Activated naive CD8-positive, alpha-beta T cell treated with anti-CD3 and anti-CD28 coated beads, Interleukin-2, amount 10 ng/mL, durations not matched to agents 7 days and 5 days (primary cell): ENCODE data around the gene PTPRZ1. TPM values are rescaled to one million over a fixed set of nuclear protein-coding genes. Genes with fewer than 3 reads are reported as not detected.

Experiments used
- ATAC-seq: fragments of 150-1000 bp; cut with Tn5 transposase; one replicate; pipeline ENCODE4 v1.10.0; 2021; ENCODE audit warnings: low read depth, moderate library complexity
- POLR2A ChIA-PET: fragments of 350-600 bp; sonication (Branson Sonifier 250); formaldehyde crosslinking; loops from one replicate; lab custom pipeline; 2021; ENCODE audit warnings: antibody characterized with exemption; lab: Charles Lee
- DNase-seq: peaks from one replicate; pipeline ENCODE4 v3.0.0; 2021
- H3K27ac Mint-ChIP-seq: one replicate; pipeline ENCODE4 v1.8.0; 2022; ENCODE audit warnings: mild to moderate bottlenecking, mixed read lengths
- H3K27me3 Mint-ChIP-seq: one replicate; pipeline ENCODE4 v1.8.0; 2022; ENCODE audit warnings: mild to moderate bottlenecking, moderate library complexity, mixed read lengths
- H3K36me3 Mint-ChIP-seq: one replicate; pipeline ENCODE4 v1.8.0; 2021; ENCODE audit warnings: mild to moderate bottlenecking, mixed read lengths
- H3K4me1 Mint-ChIP-seq: one replicate; pipeline ENCODE4 v1.8.0; 2021; ENCODE audit warnings: mixed read lengths
- H3K4me3 Mint-ChIP-seq: one replicate; pipeline ENCODE4 v1.8.0; 2022; ENCODE audit warnings: mild to moderate bottlenecking, moderate library complexity, mixed read lengths
- H3K9me3 Mint-ChIP-seq: one replicate; pipeline ENCODE4 v1.8.0; 2021; ENCODE audit warnings: mixed read lengths
- total RNA-seq, 2 experiments: library from RNA; stranded (reverse); gene quantifications; one replicate each; pipeline ENCODE4 v1.2.3, GENCODE V29; 2021

The PTPRZ1 gene
- total RNA-seq, 2 experiments from 2014 or later: not detected

DNA sequence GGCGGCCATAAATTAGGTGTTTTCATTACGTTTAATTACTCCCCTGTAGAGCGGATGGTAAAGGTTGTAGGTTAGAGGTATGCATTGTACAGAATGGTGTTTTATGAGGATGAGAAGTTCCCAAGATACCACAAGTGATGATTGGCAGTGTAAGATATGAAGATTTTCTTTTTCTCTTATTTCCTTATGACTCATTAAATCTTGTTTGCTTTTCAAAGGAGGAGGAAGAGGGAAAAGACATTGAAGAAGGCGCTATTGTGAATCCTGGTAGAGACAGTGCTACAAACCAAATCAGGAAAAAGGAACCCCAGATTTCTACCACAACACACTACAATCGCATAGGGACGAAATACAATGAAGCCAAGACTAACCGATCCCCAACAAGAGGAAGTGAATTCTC is 137.2 kb downstream of the PTPRZ1 start:
- no peaks in the 10 kb centered on the region for H3K4me1 Mint-ChIP-seq
- H3K9me3 Mint-ChIP-seq: no peaks in the 10 kb centered on the region
- H3K27me3 Mint-ChIP-seq: no peaks in the 10 kb centered on the region
- no peak for ATAC-seq
- no peak overlapping the region for H3K27ac Mint-ChIP-seq
- no peak for DNase-seq
- H3K4me3 Mint-ChIP-seq: no peak overlapping the region
- no peaks in the 10 kb centered on the region for H3K36me3 Mint-ChIP-seq
- POLR2A ChIA-PET: no interaction called here

DNA sequence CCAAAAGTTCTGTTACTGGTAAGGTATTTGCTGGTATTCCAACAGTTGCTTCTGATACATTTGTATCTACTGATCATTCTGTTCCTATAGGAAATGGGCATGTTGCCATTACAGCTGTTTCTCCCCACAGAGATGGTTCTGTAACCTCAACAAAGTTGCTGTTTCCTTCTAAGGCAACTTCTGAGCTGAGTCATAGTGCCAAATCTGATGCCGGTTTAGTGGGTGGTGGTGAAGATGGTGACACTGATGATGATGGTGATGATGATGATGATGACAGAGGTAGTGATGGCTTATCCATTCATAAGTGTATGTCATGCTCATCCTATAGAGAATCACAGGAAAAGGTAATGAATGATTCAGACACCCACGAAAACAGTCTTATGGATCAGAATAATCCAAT is 140.1 kb downstream of the PTPRZ1 start:
- H3K4me3 Mint-ChIP-seq: no peak overlapping the region
- H3K27me3 Mint-ChIP-seq: no peaks in the 10 kb centered on the region
- no peak overlapping the region for H3K27ac Mint-ChIP-seq
- H3K4me1 Mint-ChIP-seq: no peaks in the 10 kb centered on the region
- no peaks in the 10 kb centered on the region for H3K9me3 Mint-ChIP-seq
- no peak for DNase-seq
- ATAC-seq: no peak
- H3K36me3 Mint-ChIP-seq: no peaks in the 10 kb centered on the region
- POLR2A ChIA-PET: no interaction called here

DNA sequence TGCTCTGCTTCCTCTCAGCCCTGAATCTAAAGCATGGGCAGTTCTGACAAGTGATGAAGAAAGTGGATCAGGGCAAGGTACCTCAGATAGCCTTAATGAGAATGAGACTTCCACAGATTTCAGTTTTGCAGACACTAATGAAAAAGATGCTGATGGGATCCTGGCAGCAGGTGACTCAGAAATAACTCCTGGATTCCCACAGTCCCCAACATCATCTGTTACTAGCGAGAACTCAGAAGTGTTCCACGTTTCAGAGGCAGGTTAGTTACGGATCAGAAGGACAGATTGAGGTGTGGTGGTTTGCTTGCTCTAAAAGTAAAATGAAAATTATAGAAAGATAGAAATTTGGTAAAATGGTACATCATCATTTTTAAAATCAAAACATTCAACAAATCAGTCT is 140.7 kb downstream of the PTPRZ1 start:
- no peak for DNase-seq
- no peaks in the 10 kb centered on the region for H3K27me3 Mint-ChIP-seq
- no peaks in the 10 kb centered on the region for H3K36me3 Mint-ChIP-seq
- no peak overlapping the region for H3K4me3 Mint-ChIP-seq
- no peaks in the 10 kb centered on the region for H3K4me1 Mint-ChIP-seq
- no peak for ATAC-seq
- no peak overlapping the region for H3K27ac Mint-ChIP-seq
- no peaks in the 10 kb centered on the region for H3K9me3 Mint-ChIP-seq
- POLR2A ChIA-PET: no interaction called here

- Mint-ChIP-seq H3K27ac (no peak overlapping the region), H3K9me3 (no peaks in the 10 kb centered on the region), H3K36me3 (no peaks in the 10 kb centered on the region), H3K27me3 (no peaks in the 10 kb centered on the region), H3K4me1 (no peaks in the 10 kb centered on the region), H3K4me3 (no peak overlapping the region)
- DNase-seq: no peak
- ATAC-seq: no peak
- POLR2A ChIA-PET: no interaction called here
Measured at GRCh38 chr7:122014697-122015096, 141.7 kb downstream of the PTPRZ1 start.

- H3K27me3 Mint-ChIP-seq: no peaks in the 10 kb centered on the region
- no peaks in the 10 kb centered on the region for H3K36me3 Mint-ChIP-seq
- no peaks in the 10 kb centered on the region for H3K4me1 Mint-ChIP-seq
- POLR2A ChIA-PET: no interaction called here
- no peak overlapping the region for H3K4me3 Mint-ChIP-seq
- no peaks in the 10 kb centered on the region for H3K9me3 Mint-ChIP-seq
- ATAC-seq (no peak), DNase-seq (no peak)
- H3K27ac Mint-ChIP-seq: no peak overlapping the region
Measured at GRCh38 chr7:122018032-122018431, 145.1 kb downstream of the PTPRZ1 start.

DNA sequence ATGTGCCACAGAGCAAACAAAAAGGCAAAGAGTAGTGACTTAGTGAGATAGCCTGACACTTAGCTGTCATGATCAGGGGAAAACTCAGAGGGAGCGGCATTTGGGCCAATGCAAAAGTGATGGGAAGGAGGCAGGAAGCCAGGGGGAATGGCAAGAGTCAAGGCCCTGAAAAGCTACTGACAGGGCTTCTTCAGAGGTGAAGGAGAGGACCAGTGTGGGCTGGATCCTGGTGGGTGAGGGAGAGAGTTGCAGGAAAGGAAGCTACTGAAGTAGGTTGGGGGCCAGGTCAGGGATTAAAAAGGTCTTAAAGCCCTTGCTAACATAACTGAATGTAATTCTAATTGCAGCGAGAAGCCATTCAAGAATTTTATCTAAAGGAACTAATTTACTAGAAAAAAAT is 154.1 kb downstream of the PTPRZ1 start:
- DNase-seq (no peak), ATAC-seq (no peak)
- H3K27me3 Mint-ChIP-seq: no peaks in the 10 kb centered on the region
- POLR2A ChIA-PET: no interaction called here
- H3K36me3 Mint-ChIP-seq: no peaks in the 10 kb centered on the region
- no peak overlapping the region for H3K27ac Mint-ChIP-seq
- H3K9me3 Mint-ChIP-seq: no peaks in the 10 kb centered on the region
- no peaks in the 10 kb centered on the region for H3K4me1 Mint-ChIP-seq
- no peak overlapping the region for H3K4me3 Mint-ChIP-seq

DNA sequence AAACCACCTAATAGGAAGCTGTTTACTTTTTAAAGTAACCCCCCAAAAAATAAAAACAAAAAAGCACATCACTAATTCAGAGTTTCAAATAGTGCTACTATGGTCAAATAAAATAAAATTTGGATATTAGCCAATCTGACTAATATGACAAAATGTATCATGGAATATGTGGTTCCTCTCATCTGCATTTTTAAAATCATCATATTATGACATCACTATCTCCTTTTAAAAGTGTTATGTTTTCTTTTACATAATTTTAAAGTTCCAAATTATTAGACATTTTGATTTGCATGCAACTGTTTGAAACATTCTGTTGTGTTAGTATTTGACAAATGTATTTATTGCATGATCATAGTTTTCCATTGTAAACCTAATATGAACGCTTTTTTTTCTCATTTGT is 160.7 kb downstream of the PTPRZ1 start:
- no peaks in the 10 kb centered on the region for H3K27me3 Mint-ChIP-seq
- no peak for DNase-seq
- no peaks in the 10 kb centered on the region for H3K36me3 Mint-ChIP-seq
- ATAC-seq: no peak
- H3K27ac Mint-ChIP-seq: no peak overlapping the region
- H3K4me3 Mint-ChIP-seq: no peak overlapping the region
- no peaks in the 10 kb centered on the region for H3K4me1 Mint-ChIP-seq
- no peaks in the 10 kb centered on the region for H3K9me3 Mint-ChIP-seq
- POLR2A ChIA-PET: no interaction called here

- no peaks in the 10 kb centered on the region for H3K9me3 Mint-ChIP-seq
- ATAC-seq (no peak), DNase-seq (no peak)
- no peak overlapping the region for H3K4me3 Mint-ChIP-seq
- no peaks in the 10 kb centered on the region for H3K27me3 Mint-ChIP-seq
- POLR2A ChIA-PET: no interaction called here
- H3K4me1 Mint-ChIP-seq: no peaks in the 10 kb centered on the region
- H3K27ac Mint-ChIP-seq: no peak overlapping the region
- H3K36me3 Mint-ChIP-seq: no peaks in the 10 kb centered on the region
Measured at GRCh38 chr7:122035876-122036275, 162.9 kb downstream of the PTPRZ1 start.

- Mint-ChIP-seq H3K4me3 (no peak overlapping the region), H3K36me3 (no peaks in the 10 kb centered on the region), H3K27ac (no peak overlapping the region), H3K4me1 (no peaks in the 10 kb centered on the region), H3K9me3 (no peaks in the 10 kb centered on the region), H3K27me3 (peaks cover 2% of the 10 kb centered on the region)
- POLR2A ChIA-PET: no interaction called here
- no peak for ATAC-seq
- no peak for DNase-seq
Measured at GRCh38 chr7:122038134-122038533, 165.2 kb downstream of the PTPRZ1 start.

DNA sequence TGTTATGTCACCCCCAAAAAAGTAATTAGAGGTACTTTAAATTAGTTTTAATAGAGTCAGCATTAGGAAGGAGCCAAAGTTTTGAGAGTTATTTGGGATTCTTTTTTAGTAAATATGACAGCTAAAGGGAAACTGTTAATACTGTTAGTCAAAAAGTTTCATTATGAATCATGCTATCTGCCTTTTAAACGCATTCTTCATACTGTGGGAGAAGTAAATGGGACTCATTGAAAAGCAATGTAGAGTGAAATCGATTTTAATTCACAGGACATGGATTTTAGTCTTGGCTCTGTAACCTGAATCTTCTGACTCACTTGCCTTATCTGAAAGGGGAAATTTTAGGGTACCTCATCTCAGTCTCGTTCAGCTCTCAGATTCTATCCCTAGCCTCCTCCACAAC is 165.9 kb downstream of the PTPRZ1 start:
- no peaks in the 10 kb centered on the region for H3K36me3 Mint-ChIP-seq
- no peak overlapping the region for H3K27ac Mint-ChIP-seq
- no peak for ATAC-seq
- no peaks in the 10 kb centered on the region for H3K4me1 Mint-ChIP-seq
- peaks cover 2% of the 10 kb centered on the region for H3K27me3 Mint-ChIP-seq
- POLR2A ChIA-PET: no interaction called here
- DNase-seq: no peak
- no peaks in the 10 kb centered on the region for H3K9me3 Mint-ChIP-seq
- no peak overlapping the region for H3K4me3 Mint-ChIP-seq

DNA sequence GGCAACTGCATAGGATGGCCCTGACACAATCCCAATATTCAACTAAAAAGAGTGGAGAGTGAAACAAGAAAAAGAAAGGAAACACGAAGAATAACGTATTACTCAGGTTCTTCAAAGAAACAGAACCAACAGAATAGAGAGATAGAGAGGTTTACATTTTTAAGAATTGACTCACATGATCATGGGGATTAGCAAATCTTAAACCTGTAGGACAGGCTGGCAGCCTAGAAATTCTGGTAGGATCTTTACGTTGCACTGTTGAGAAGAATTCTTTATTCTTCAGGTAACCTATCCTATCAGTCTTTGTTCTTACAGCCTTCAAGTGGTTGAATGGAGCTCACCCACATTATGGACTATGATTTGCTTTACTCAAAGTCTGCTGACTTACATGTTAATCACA is 167.2 kb downstream of the PTPRZ1 start:
- POLR2A ChIA-PET: no interaction called here
- H3K27ac Mint-ChIP-seq: no peak overlapping the region

DNA sequence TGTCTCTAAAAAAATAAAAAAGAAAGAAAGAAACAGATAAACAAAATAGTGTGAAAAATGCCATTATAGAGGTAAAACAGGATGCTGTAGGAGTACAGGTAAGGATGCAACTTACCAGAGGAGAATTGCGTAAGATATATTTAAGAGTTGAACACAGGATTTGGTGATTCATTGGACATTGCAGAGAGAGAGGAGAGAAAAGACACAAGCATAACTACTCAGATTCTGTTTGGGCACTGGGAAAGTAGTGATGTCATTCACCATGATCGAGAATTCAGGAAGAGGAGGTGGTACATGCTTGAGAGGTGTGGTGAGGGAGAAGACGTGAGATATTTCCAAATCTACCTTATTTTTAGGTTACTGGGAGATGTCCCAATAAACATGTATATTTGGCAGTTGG is 173.4 kb downstream of the PTPRZ1 start:
- Mint-ChIP-seq H3K27ac (no peak overlapping the region), H3K9me3 (no peaks in the 10 kb centered on the region), H3K4me3 (no peak overlapping the region), H3K4me1 (no peaks in the 10 kb centered on the region), H3K36me3 (no peaks in the 10 kb centered on the region), H3K27me3 (peaks cover 2% of the 10 kb centered on the region)
- DNase-seq (no peak), ATAC-seq (no peak)
- POLR2A ChIA-PET: no interaction called here

More for the DNA sequence above, 167.2 kb downstream of the PTPRZ1 start:
- H3K27me3 Mint-ChIP-seq: peaks cover 2% of the 10 kb centered on the region
- no peaks in the 10 kb centered on the region for H3K36me3 Mint-ChIP-seq
- no peak for ATAC-seq
- no peaks in the 10 kb centered on the region for H3K9me3 Mint-ChIP-seq
- H3K4me1 Mint-ChIP-seq: no peaks in the 10 kb centered on the region
- no peak for DNase-seq
- no peak overlapping the region for H3K4me3 Mint-ChIP-seq

DNA sequence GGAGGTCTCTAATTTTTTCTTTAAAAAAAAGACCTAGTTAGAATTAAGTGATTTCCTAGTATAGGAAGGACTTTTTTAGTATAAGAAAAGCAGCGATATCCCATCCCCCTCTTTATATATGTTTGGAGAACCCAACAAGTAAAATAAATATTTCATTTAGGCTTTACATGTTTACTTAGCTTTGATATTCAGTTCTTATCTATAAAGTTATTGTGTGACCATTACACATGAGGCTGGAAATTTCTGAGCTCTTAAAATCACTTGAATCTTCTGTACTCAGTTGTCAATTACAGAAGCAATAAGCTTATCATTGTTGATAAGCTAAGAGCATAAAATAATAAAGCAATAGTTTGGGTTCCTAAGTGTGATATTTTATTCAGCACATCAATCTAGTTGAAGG is 181.4 kb downstream of the PTPRZ1 start:
- no peaks in the 10 kb centered on the region for H3K9me3 Mint-ChIP-seq
- H3K27me3 Mint-ChIP-seq: no peaks in the 10 kb centered on the region
- no peaks in the 10 kb centered on the region for H3K4me1 Mint-ChIP-seq
- H3K27ac Mint-ChIP-seq: no peak overlapping the region
- ATAC-seq (no peak), DNase-seq (no peak)
- no peaks in the 10 kb centered on the region for H3K36me3 Mint-ChIP-seq
- POLR2A ChIA-PET: no interaction called here
- H3K4me3 Mint-ChIP-seq: no peak overlapping the region

GRCh38 chr7:122055073-122055472 is 182.1 kb downstream of the PTPRZ1 start:
- DNase-seq (no peak), ATAC-seq (no peak)
- H3K4me3 Mint-ChIP-seq: no peak overlapping the region
- no peaks in the 10 kb centered on the region for H3K27me3 Mint-ChIP-seq
- no peaks in the 10 kb centered on the region for H3K36me3 Mint-ChIP-seq
- no peaks in the 10 kb centered on the region for H3K9me3 Mint-ChIP-seq
- no peaks in the 10 kb centered on the region for H3K4me1 Mint-ChIP-seq
- H3K27ac Mint-ChIP-seq: no peak overlapping the region
- POLR2A ChIA-PET: no interaction called here

- no peaks in the 10 kb centered on the region for H3K9me3 Mint-ChIP-seq
Measured at GRCh38 chr7:122056977-122057376, 184.0 kb downstream of the PTPRZ1 start.

More at GRCh38 chr7:122056977-122057376, 184.0 kb downstream of the PTPRZ1 start:
- POLR2A ChIA-PET: no interaction called here
- DNase-seq: no peak
- H3K27ac Mint-ChIP-seq: no peak overlapping the region
- no peaks in the 10 kb centered on the region for H3K36me3 Mint-ChIP-seq
- no peaks in the 10 kb centered on the region for H3K27me3 Mint-ChIP-seq
- H3K4me1 Mint-ChIP-seq: no peaks in the 10 kb centered on the region
- no peak for ATAC-seq
- no peak overlapping the region for H3K4me3 Mint-ChIP-seq
